Nephron (organoid): ENCODE results near the gene BTF3L4.
"Not testable (repeated sequence)": the region's sequence is repeated elsewhere in the genome, so short reads cannot be mapped to it uniquely, and the experiment has no call there.

Experiments
- H3K27ac Mint-ChIP-seq, 3 experiments: 2 replicates each; pipeline ENCODE4 v1.8.0; 2020; ENCODE audit warnings: mixed read lengths in 3 of 3, mild to moderate bottlenecking in 2 of 3, moderate library complexity in 1 of 3
- H3K27me3 Mint-ChIP-seq: 2 replicates; pipeline ENCODE4 v1.8.0; 2021; ENCODE audit warnings: low read depth, mild to moderate bottlenecking, moderate library complexity, mixed read lengths
- H3K36me3 Mint-ChIP-seq: 2 replicates; pipeline ENCODE4 v1.8.0; 2020; ENCODE audit warnings: low read depth, mixed read lengths
- H3K4me1 Mint-ChIP-seq: 2 replicates; pipeline ENCODE4 v1.8.0; 2020; ENCODE audit warnings: mixed read lengths
- H3K4me3 Mint-ChIP-seq, 3 experiments: 2 replicates each; pipeline ENCODE4 v1.8.0; 2020; ENCODE audit warnings: mild to moderate bottlenecking in 3 of 3, mixed read lengths in 3 of 3, moderate library complexity in 2 of 3
- H3K9me3 Mint-ChIP-seq: 2 replicates; pipeline ENCODE4 v1.8.0; 2020; ENCODE audit warnings: mixed read lengths
- TF ChIP-seq, protein P1 (sequence below), 3 experiments: fragments of 200-600 bp; sonication (generic); IDR thresholded peaks; one replicate each; pipeline ENCODE4 v1.5.0; 2021; ENCODE audit warnings: antibody characterized with exemption in 3 of 3; ENCODE audit not compliant: unreplicated experiment in 3 of 3

BTF3L4 gene

DNA sequence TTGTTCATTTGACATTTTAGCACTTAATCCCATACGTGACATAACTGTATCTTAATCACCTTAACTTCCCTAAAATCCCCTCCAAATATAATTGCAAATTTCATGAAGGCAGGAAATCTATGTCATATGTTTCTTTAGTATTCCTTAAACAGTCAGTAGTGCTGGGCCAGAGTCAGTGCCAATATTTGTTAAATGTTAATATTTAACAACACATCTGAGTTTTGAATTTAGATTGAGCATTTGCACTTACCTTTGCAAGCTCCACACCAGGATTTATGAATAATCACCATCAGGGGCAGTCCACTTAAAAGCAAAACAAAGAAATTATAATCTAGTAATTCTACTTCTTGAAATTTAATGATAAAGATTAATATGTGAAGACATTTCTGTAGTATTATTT, 27.8 kb upstream of the BTF3L4 start:
- H3K4me3 Mint-ChIP-seq = no peak overlapping the region
- TF ChIP-seq, protein P1, sequence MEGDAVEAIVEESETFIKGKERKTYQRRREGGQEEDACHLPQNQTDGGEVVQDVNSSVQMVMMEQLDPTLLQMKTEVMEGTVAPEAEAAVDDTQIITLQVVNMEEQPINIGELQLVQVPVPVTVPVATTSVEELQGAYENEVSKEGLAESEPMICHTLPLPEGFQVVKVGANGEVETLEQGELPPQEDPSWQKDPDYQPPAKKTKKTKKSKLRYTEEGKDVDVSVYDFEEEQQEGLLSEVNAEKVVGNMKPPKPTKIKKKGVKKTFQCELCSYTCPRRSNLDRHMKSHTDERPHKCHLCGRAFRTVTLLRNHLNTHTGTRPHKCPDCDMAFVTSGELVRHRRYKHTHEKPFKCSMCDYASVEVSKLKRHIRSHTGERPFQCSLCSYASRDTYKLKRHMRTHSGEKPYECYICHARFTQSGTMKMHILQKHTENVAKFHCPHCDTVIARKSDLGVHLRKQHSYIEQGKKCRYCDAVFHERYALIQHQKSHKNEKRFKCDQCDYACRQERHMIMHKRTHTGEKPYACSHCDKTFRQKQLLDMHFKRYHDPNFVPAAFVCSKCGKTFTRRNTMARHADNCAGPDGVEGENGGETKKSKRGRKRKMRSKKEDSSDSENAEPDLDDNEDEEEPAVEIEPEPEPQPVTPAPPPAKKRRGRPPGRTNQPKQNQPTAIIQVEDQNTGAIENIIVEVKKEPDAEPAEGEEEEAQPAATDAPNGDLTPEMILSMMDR (IDR thresholded peaks at IDR 0.05; ENCODE audit: unreplicated experiment in 3 of 3) = no peak
- H3K9me3 Mint-ChIP-seq = no peaks in the 10 kb centered on the region
- H3K36me3 Mint-ChIP-seq = peaks cover 29% of the 10 kb centered on the region
- H3K27me3 Mint-ChIP-seq = no peaks in the 10 kb centered on the region
- peaks cover 28% of the 10 kb centered on the region for H3K4me1 Mint-ChIP-seq
- H3K27ac Mint-ChIP-seq = peak overlapping the region in 1 of 3 experiments; percentile 82

GRCh38 chr1:52028839-52029238, 27.3 kb upstream of the BTF3L4 start:
- not testable (repeated sequence) for H3K4me3 Mint-ChIP-seq, H3K9me3 Mint-ChIP-seq, H3K27me3 Mint-ChIP-seq, H3K27ac Mint-ChIP-seq
- Mint-ChIP-seq H3K36me3 (peaks cover 24% of the 10 kb centered on the region), H3K4me1 (peaks cover 33% of the 10 kb centered on the region)

GRCh38 chr1:52032124-52032784, 23.8 kb upstream of the BTF3L4 start:
- Mint-ChIP-seq H3K9me3 (no peaks in the 10 kb centered on the region), H3K4me1 (peaks cover 37% of the 10 kb centered on the region), H3K27me3 (no peaks in the 10 kb centered on the region), H3K36me3 (peaks cover 10% of the 10 kb centered on the region), H3K4me3 (peak overlapping the region; percentile 89 to 94 (median 92)), H3K27ac (peak overlapping the region; percentile 62 to 91 (median 89))
- TF ChIP-seq, protein P1 (IDR thresholded peaks at IDR 0.05; ENCODE audit: unreplicated experiment in 3 of 3) = no peak

- peak overlapping the region; percentile 89 to 94 (median 92) for H3K4me3 Mint-ChIP-seq
- no peaks in the 10 kb centered on the region for H3K27me3 Mint-ChIP-seq
- peaks cover 37% of the 10 kb centered on the region for H3K4me1 Mint-ChIP-seq
- no peaks in the 10 kb centered on the region for H3K9me3 Mint-ChIP-seq
- H3K36me3 Mint-ChIP-seq = peaks cover 11% of the 10 kb centered on the region
- H3K27ac Mint-ChIP-seq = peak overlapping the region; percentile 62 to 91 (median 89)
- TF ChIP-seq, protein P1 (IDR thresholded peaks at IDR 0.05; ENCODE audit: unreplicated experiment in 3 of 3) = no peak
These were observed 23.3 kb upstream of the BTF3L4 start for GRCh38 chr1:52032785-52033131.

GRCh38 chr1:52033190-52034049, 22.7 kb upstream of the BTF3L4 start, which contains the start of gene KTI12:
Gene KTI12, minus strand, starts transcription at chr1:52033810. Its CDS starts 49 bp downstream, at chr1:52033761.
- TF ChIP-seq, protein P1 (IDR thresholded peaks at IDR 0.05; ENCODE audit: unreplicated experiment in 3 of 3) = no peak
- H3K9me3 Mint-ChIP-seq = no peaks in the 10 kb centered on the region
- peaks cover 37% of the 10 kb centered on the region for H3K4me1 Mint-ChIP-seq
- peaks cover 15% of the 10 kb centered on the region for H3K36me3 Mint-ChIP-seq
- no peaks in the 10 kb centered on the region for H3K27me3 Mint-ChIP-seq
- peak within 1 kb of the TSS; percentile 89 to 91 (median 91) for H3K27ac Mint-ChIP-seq
- peak within 1 kb of the TSS; percentile 89 to 94 (median 92) for H3K4me3 Mint-ChIP-seq

GRCh38 chr1:52034050-52034384, 22.1 kb upstream of the BTF3L4 start:
- H3K4me1 Mint-ChIP-seq = peaks cover 37% of the 10 kb centered on the region
- no peaks in the 10 kb centered on the region for H3K27me3 Mint-ChIP-seq
- H3K4me3 Mint-ChIP-seq = peak overlapping the region; percentile 89 to 94 (median 92)
- TF ChIP-seq, protein P1 (IDR thresholded peaks at IDR 0.05; ENCODE audit: unreplicated experiment in 3 of 3) = no peak
- peak overlapping the region; percentile 89 to 91 (median 91) for H3K27ac Mint-ChIP-seq
- H3K9me3 Mint-ChIP-seq = no peaks in the 10 kb centered on the region
- peaks cover 17% of the 10 kb centered on the region for H3K36me3 Mint-ChIP-seq
